ENCODE data around the gene LNPEP. TPM values are rescaled to one million over a fixed set of nuclear protein-coding genes. Genes with fewer than 3 reads are reported as not detected.

LNPEP gene
- total and polyA plus RNA-seq, 2 of the 4 experiments (the other 2 are of a cell fraction), result 3.6 to 27.4 TPM

DNA sequence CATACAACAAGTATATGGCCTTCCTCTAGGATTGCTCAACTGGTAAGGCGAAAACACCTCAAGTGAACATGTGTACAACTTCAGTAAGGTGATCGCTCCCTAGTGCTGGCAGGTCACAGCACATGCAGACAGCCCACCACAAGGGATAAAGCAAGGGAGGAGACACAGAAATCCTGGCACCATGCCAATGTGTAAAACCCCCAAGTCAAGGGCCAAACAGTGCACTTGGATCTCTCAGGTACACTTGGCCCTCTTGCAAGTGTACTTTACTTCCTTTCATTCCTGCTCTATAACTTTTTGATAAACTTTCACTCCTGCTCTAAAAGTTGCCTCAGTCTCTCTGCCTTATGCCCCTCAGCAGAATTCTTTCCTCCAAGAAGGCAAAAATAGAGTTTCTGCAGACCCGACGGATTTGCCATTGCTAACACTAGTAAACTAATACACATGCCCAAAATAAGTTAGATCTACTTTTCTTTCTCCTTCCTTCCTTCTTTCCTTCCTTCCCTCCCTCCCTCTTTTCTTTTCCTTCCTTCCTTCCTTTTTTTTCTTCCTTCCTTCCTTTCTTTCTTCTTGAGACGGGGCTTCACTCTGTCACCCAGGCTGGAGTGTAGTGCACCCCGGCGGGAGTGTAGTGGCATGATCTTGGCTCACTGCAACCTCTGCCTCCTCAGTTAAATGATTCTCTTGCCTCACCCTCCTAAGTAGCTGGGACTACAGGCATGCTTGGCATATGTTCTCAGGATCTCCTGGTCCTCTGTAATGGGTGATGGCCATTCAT lies 6.8 kb upstream of the LNPEP start (continued):
- TF ChIP-seq, protein P1, sequence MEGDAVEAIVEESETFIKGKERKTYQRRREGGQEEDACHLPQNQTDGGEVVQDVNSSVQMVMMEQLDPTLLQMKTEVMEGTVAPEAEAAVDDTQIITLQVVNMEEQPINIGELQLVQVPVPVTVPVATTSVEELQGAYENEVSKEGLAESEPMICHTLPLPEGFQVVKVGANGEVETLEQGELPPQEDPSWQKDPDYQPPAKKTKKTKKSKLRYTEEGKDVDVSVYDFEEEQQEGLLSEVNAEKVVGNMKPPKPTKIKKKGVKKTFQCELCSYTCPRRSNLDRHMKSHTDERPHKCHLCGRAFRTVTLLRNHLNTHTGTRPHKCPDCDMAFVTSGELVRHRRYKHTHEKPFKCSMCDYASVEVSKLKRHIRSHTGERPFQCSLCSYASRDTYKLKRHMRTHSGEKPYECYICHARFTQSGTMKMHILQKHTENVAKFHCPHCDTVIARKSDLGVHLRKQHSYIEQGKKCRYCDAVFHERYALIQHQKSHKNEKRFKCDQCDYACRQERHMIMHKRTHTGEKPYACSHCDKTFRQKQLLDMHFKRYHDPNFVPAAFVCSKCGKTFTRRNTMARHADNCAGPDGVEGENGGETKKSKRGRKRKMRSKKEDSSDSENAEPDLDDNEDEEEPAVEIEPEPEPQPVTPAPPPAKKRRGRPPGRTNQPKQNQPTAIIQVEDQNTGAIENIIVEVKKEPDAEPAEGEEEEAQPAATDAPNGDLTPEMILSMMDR (conservative IDR thresholded peaks at IDR 0.05; ENCODE audit: low read depth, low read length), result no peak

DNA sequence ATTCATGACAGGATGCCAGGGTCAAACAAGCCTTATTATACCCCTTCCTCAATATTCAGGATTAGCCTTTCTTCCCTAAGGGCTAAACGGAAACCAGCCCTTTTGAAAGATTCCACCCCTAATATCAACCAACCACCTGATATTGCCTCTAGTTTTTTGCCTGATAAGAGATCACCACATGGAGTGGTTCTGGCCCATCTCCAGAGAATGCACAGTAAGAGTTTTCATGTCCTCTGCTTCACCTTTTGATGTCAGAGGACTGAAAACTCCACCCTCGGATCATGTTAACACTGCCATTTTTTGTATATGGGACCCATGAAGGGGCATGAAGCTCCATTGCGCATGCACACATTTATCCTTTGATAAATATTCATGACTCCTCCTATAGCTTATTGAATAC lies 5.8 kb upstream of the LNPEP start:
- CTCF ChIA-PET, result interaction anchor here (0.7 kb wide), 1 partner anchor 234 kb away, joined by 6 read pairs; no protein-coding TSS in a partner anchor
- in situ Hi-C loops (cut with MboI; ENCODE audit: low sequenced_read_pairs), result no loop called here
- H3K79me1 ChIP-seq (ENCODE audit: low read depth in 1 of 2, low read length in 2 of 2), result peaks cover 0 to 12% of the 10 kb centered on the region in 2 experiments; a peak in 2 of 4 replicates
- intact Hi-C loops (cut with micrococcal nuclease), result no loop called here
- no peak overlapping the region for H3K56ac ChIP-seq (ENCODE audit: extremely low read depth, insufficient read depth, low read length)
- DNase-seq (no peak), ATAC-seq (ENCODE audit: low read depth) (no peak)
- H2BK5ac ChIP-seq (ENCODE audit: low read depth, low read length, poor library complexity, severe bottlenecking), result no peak overlapping the region
- H3K4me2 ChIP-seq (ENCODE audit: low read depth, low read length), result no peak overlapping the region
- no peak overlapping the region for H2AK5ac ChIP-seq (ENCODE audit: low read depth, low read length)
- H2AFZ ChIP-seq (replicated peaks; ENCODE audit: low read length, poor library complexity), result no peak overlapping the region
- H3K9ac ChIP-seq (ENCODE audit: low read depth, low read length), result no peak overlapping the region
- H3K23ac ChIP-seq (ENCODE audit: low read depth, low read length), result no peak overlapping the region
- 100% methylated on average over 1 of the region's 3 CpGs; no CpG with 5 or more reads in 1 of the 2 experiments for WGBS, 2 experiments (ENCODE audit: extremely low coverage in 2 of 2, insufficient read length in 1 of 2)
- no peak overlapping the region for H4K8ac ChIP-seq (ENCODE audit: low read depth in 2 of 2, low read length in 2 of 2)
- H3K9me3 ChIP-seq (ENCODE audit: control insufficient read depth, insufficient read depth, low read length), result no peaks in the 10 kb centered on the region
- H4K20me1 ChIP-seq (ENCODE audit: insufficient read depth, low read length), result no peaks in the 10 kb centered on the region
- dilution Hi-C loops (cut with HindIII; ENCODE audit: low sequenced_read_pairs, unreplicated experiment), result no loop called here
- no peak overlapping the region for H2BK15ac ChIP-seq (ENCODE audit: low read depth, low read length)
- no TSS peak for BruUV-seq (replicated peaks)
- no peak overlapping the region for H4K5ac ChIP-seq (ENCODE audit: low read depth, low read length)
- no peak overlapping the region for H2BK120ac ChIP-seq (ENCODE audit: low read depth, low read length)
- H4K91ac ChIP-seq (ENCODE audit: insufficient read depth, low read depth, low read length), result no peak overlapping the region
- no peaks in the 10 kb centered on the region; the same call in 1 of the 2 replicates for H3K4me1 ChIP-seq (ENCODE audit: control insufficient read depth, insufficient read depth, low read length)
- no peaks in the 10 kb centered on the region for H3K27me3 ChIP-seq (ENCODE audit: control insufficient read depth, insufficient read depth, low read length)
- H3K27ac ChIP-seq (ENCODE audit: insufficient read depth, low read length), result no peak overlapping the region
- no peaks in the 10 kb centered on the region for H3K36me3 ChIP-seq (ENCODE audit: control insufficient read depth, insufficient read depth, low read length)
- H3K18ac ChIP-seq (ENCODE audit: low read depth, low read length), result no peak overlapping the region
- no peak for TF ChIP-seq MAZ (IDR thresholded peaks at IDR 0.05; ENCODE audit: borderline replicate concordance, low read depth, low read length)
- no peaks in the 10 kb centered on the region; the same call in 1 of the 2 replicates for H3K9me1 ChIP-seq (ENCODE audit: insufficient read depth, low read length)
- no peak overlapping the region for H3K4me3 ChIP-seq (ENCODE audit: insufficient read depth, low read depth, low read length)
- no peak overlapping the region for H2AK9ac ChIP-seq (replicated peaks; ENCODE audit: low read depth, low read length, poor library complexity)
- no peak overlapping the region for H3K4ac ChIP-seq (ENCODE audit: low read depth, low read length)
- no peak overlapping the region for H2BK20ac ChIP-seq (ENCODE audit: low read depth, low read length)
- H3K14ac ChIP-seq (replicated peaks; ENCODE audit: low read depth, low read length), result no peak overlapping the region
- POLR2A ChIA-PET (ENCODE audit: unreplicated experiment), result no interaction called here
